ENCODE results near the gene GIGYF1. TPM values are rescaled to one million over a fixed set of nuclear protein-coding genes. Genes with fewer than 3 reads are reported as not detected.

GIGYF1 gene
- total and polyA plus RNA-seq, 2 of the 13 experiments (the other 11 are each of a cell fraction or from before 2014, with no cell fraction given), result 7.6 to 16.1 TPM

- TF ChIP-seq CHD4 (IDR thresholded peaks at IDR 0.05; ENCODE audit: borderline replicate concordance, low read length) (no peak), ZEB1 (IDR thresholded peaks at IDR 0.05; ENCODE audit: insufficient replicate concordance, low read depth) (no peak), ZFP37 (CRISPR knock-in tag; IDR thresholded peaks at IDR 0.05; ENCODE audit: borderline replicate concordance) (no peak), ZNF180 (CRISPR knock-in tag; IDR thresholded peaks at IDR 0.05; ENCODE audit: borderline replicate concordance, low read depth) (no peak), NONO (IDR thresholded peaks at IDR 0.05) (no peak), NONO (CRISPR knock-in tag; conservative IDR thresholded peaks at IDR 0.05) (peak; percentile 64; the same call in 1 of the 2 replicates), NFKB2 (CRISPR knock-in tag; IDR thresholded peaks at IDR 0.05; ENCODE audit: borderline replicate concordance) (no peak), RBM22 (optimal IDR thresholded peaks at IDR 0.05; ENCODE audit: low read length) (no peak), PITX1 (CRISPR knock-in tag; IDR thresholded peaks at IDR 0.05) (no peak), ZFP1 (CRISPR knock-in tag; IDR thresholded peaks at IDR 0.05) (no peak), MBD4 (IDR thresholded peaks at IDR 0.05; ENCODE audit: borderline replicate concordance, low read length) (no peak), CREB3 (CRISPR knock-in tag; IDR thresholded peaks at IDR 0.05) (no peak), MTF2 (CRISPR knock-in tag; IDR thresholded peaks at IDR 0.05; ENCODE audit: borderline replicate concordance) (no peak), CREM (IDR thresholded peaks at IDR 0.05) (peak; percentile 43; the same call in 1 of the 2 replicates), CREM (CRISPR knock-in tag; IDR thresholded peaks at IDR 0.05) (no peak), ZNF234 (CRISPR knock-in tag; conservative IDR thresholded peaks at IDR 0.05) (no peak), IRF2 (CRISPR knock-in tag; IDR thresholded peaks at IDR 0.05) (no peak; the same call in 1 of the 2 replicates), HOXA9 (CRISPR knock-in tag; IDR thresholded peaks at IDR 0.05; ENCODE audit: borderline replicate concordance) (no peak), ZNF567 (CRISPR knock-in tag; IDR thresholded peaks at IDR 0.05; ENCODE audit: borderline replicate concordance) (no peak; the same call in 1 of the 2 replicates), ZNF713 (CRISPR knock-in tag; IDR thresholded peaks at IDR 0.05) (no peak), ZNF124 (CRISPR knock-in tag; IDR thresholded peaks at IDR 0.05) (no peak), SMAD3 (CRISPR knock-in tag; IDR thresholded peaks at IDR 0.05) (no peak), JARID2 (CRISPR knock-in tag; IDR thresholded peaks at IDR 0.05; ENCODE audit: insufficient replicate concordance) (no peak), PAWR (CRISPR knock-in tag; IDR thresholded peaks at IDR 0.05; ENCODE audit: borderline replicate concordance) (no peak), CENPX (CRISPR knock-in tag; IDR thresholded peaks at IDR 0.05) (no peak), ZNF512 (CRISPR knock-in tag; IDR thresholded peaks at IDR 0.05) (no peak), TFE3 (CRISPR knock-in tag; IDR thresholded peaks at IDR 0.05) (0 out of 2 replicates have a peak, but pooled peaks have one; percentile 27), TOE1 (CRISPR knock-in tag; IDR thresholded peaks at IDR 0.05) (no peak), PHF5A (CRISPR knock-in tag; IDR thresholded peaks at IDR 0.05; ENCODE audit: low read depth, unreplicated experiment) (no peak)
- TF ChIP-seq, protein P1, sequence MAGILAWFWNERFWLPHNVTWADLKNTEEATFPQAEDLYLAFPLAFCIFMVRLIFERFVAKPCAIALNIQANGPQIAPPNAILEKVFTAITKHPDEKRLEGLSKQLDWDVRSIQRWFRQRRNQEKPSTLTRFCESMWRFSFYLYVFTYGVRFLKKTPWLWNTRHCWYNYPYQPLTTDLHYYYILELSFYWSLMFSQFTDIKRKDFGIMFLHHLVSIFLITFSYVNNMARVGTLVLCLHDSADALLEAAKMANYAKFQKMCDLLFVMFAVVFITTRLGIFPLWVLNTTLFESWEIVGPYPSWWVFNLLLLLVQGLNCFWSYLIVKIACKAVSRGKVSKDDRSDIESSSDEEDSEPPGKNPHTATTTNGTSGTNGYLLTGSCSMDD (CRISPR knock-in tag; IDR thresholded peaks at IDR 0.05), result no peak
These were observed 52.6 kb downstream of the GIGYF1 start, which contains the start of gene TFR2 (continued) for GRCh38 chr7:100641463-100641859.

Measured in HepG2 (cell line).